Suppressor macrophage treated with lipopolysaccharide for 1 hour (primary cell): ENCODE measurements around the gene CGAS.
"Not testable (repeated sequence)": the region's sequence is repeated elsewhere in the genome, so short reads cannot be mapped to it uniquely, and the experiment has no call there.

Experiments used
- DNase-seq, 3 donors: peaks; one replicate each; pipeline ENCODE4 v3.0.0-alpha.2; 2020 to 2022

Gene CGAS

GRCh38 chr6:73452107-73452461 is at the start of gene CGAS:
Gene CGAS, minus strand, starts transcription at chr6:73452297. Its CDS starts 116 bp downstream, at chr6:73452181.
- peak; percentile 95 to 97 (median 96) for DNase-seq

GRCh38 chr6:73497915-73498314 is 45.8 kb upstream of the CGAS start:
- no peak for DNase-seq

GRCh38 chr6:73491377-73491776 is 39.3 kb upstream of the CGAS start:
- DNase-seq = no peak

GRCh38 chr6:73487473-73487872 is 35.4 kb upstream of the CGAS start:
- no peak for DNase-seq

GRCh38 chr6:73484438-73484837 is 32.3 kb upstream of the CGAS start:
- no peak for DNase-seq

- no peak for DNase-seq
Measured at GRCh38 chr6:73481969-73482368, 29.9 kb upstream of the CGAS start.

- DNase-seq = no peak
Measured at GRCh38 chr6:73477407-73477806, 25.3 kb upstream of the CGAS start.

- DNase-seq = no peak
Measured at GRCh38 chr6:73476723-73477122, 24.6 kb upstream of the CGAS start.

- DNase-seq = peak; percentile 17 to 76 (median 51)
Measured at GRCh38 chr6:73471686-73472290, 19.7 kb upstream of the CGAS start.

- peak; percentile 93 to 94 (median 93) for DNase-seq
Measured at GRCh38 chr6:73461537-73462350, 9.6 kb upstream of the CGAS start, which contains the start of gene MTO1. Gene MTO1, plus strand, starts transcription at chr6:73461737. Its CDS starts 118 bp downstream, at chr6:73461855.

- peak; percentile 35 to 59 (median 40) for DNase-seq
Measured at GRCh38 chr6:73460056-73460455, 8.0 kb upstream of the CGAS start.

GRCh38 chr6:73459474-73459873 is 7.4 kb upstream of the CGAS start:
- not testable (repeated sequence) for DNase-seq

GRCh38 chr6:73455865-73456629 is 4.0 kb upstream of the CGAS start:
- DNase-seq = peak; percentile 65 to 85 (median 84)

GRCh38 chr6:73451223-73452106 is 632 bp downstream of the CGAS start:
- peak; percentile 47 to 65 (median 52) for DNase-seq

GRCh38 chr6:73443555-73443954 is 8.5 kb downstream of the CGAS start:
- no peak for DNase-seq

GRCh38 chr6:73435236-73435635 is 16.9 kb downstream of the CGAS start:
- DNase-seq = no peak

GRCh38 chr6:73421534-73421933 is 30.6 kb downstream of the CGAS start:
- no peak for DNase-seq

- no peak for DNase-seq
Measured at GRCh38 chr6:73418081-73418741, 33.9 kb downstream of the CGAS start.

GRCh38 chr6:73413102-73413501 is 39.0 kb downstream of the CGAS start:
- no peak for DNase-seq

GRCh38 chr6:73409395-73409794 is 42.7 kb downstream of the CGAS start:
- DNase-seq = no peak

GRCh38 chr6:73400656-73401055 is 51.4 kb downstream of the CGAS start:
- no peak for DNase-seq

- no peak for DNase-seq
Measured at GRCh38 chr6:73395875-73396274, 56.2 kb downstream of the CGAS start.
